Activated CD4-positive, alpha-beta T cell treated with anti-CD3 and anti-CD28 coated beads for 4 hours (primary cell): ENCODE results near the gene TTC23L.
A peak's percentile ranks its signal among the peaks of the same experiment; 100 is the strongest.
"Not testable (repeated sequence)": the region's sequence is repeated elsewhere in the genome, so short reads cannot be mapped to it uniquely, and the experiment has no call there.

Experiments used
- DNase-seq, 2 donors: peaks; one replicate each; pipeline ENCODE4 v3.0.0-alpha.2; 2020

TTC23L gene, protein sequence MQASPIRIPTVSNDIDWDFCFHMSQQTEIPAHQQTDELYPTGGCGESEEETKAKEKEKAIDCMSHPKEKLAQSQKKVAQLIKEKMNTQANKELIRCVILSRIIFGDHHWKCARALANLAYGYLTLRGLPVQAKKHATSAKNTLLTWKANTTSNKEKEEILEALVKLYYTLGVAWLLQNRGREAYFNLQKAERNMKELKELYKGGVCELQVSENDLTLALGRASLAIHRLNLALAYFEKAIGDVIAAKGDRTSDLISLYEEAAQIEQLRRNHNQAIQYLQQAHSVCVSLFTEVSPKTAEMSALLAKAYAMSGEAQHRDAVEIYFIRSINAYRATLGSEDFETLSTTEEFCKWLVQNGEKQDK

DNA sequence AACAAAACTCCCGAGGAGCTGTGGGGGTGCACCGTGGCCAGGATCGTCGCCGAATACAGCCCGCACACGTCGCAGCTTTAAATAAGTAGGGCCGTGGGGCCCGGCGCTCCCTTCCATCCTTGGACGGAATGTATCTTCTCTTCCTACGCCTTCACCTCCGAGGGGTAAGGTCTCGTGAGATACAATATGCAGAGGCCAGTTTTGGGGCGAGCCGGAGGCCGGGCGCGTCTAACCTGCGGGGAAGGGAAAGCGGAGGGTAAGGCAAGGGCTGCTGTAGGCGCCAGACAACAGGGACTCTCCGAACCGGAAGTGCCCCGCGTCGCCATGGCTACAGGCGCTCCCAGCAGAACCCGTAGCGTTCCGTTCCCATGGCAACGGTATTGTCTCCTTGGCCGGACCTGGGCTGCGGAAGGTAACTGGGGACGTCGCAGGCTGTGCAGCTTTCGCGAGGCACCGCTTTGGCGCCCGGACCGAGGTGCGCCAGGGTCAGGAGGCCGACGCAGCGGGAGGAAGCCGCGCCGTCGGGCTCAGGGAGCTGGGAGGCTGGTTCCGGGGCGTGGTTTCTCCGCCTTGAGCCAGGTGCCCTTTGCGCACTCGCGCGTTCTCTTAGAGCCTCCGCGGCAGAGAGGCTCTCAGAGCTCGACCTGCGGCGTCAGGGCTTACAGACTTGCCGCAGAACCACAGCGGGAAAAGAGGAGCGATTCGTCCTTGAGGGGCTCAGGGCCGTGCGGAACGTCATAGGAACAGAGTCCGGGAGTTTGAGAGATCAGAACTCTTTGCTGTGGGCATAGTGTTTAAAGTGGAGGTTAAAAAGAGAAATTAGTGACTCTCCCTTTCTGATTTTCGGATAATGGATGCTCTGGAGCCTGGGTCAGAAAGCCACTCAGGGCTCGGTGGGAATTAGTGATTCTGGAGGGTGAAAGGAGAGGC is at the start of gene TTC23L:
TTC23L (plus strand) TSS at position 380 of the 930 bp plus-strand sequence. CDS start 1,508 bp downstream, outside the sequence.
- DNase-seq, result peak; percentile 87 to 90

DNA sequence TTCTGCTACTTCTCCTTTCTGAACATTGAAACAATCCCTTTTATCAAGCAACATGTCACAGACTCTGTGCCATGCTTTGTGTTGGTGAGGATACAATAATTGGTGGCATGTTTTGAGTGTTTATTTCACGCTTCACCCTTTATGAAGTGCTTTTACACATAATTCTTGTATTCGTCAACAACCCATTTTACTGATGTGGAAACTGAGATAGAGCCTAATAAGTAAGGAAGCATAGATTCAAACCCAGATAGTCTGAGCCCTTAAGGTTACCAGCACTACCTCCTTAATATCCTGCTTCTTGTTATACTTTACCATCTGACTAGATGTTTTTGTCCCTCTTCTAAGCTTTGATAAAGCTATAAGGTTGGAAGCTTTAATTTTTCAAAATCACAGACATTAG is 49.3 kb upstream of the TTC23L start:
- DNase-seq, result no peak

DNA sequence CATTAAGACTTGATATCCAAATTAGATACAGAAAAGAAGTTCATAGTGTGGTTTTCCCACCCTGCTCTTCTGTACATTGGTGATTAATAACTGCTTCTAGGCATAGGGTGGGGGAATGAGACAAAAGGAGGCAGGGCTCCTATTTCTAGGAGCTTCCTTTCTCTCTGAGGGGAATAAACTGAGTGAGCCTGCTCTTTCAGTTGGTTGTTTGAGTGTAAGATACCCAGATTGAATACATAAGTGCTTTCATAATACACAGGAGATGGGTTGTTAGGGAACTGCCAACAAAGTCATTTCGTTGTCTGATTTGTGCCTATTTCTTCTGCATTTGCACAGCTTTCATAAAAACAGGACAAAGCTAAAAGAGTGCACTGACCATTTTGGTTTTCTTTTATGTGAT is 48.9 kb upstream of the TTC23L start:
- DNase-seq, result no peak

DNA sequence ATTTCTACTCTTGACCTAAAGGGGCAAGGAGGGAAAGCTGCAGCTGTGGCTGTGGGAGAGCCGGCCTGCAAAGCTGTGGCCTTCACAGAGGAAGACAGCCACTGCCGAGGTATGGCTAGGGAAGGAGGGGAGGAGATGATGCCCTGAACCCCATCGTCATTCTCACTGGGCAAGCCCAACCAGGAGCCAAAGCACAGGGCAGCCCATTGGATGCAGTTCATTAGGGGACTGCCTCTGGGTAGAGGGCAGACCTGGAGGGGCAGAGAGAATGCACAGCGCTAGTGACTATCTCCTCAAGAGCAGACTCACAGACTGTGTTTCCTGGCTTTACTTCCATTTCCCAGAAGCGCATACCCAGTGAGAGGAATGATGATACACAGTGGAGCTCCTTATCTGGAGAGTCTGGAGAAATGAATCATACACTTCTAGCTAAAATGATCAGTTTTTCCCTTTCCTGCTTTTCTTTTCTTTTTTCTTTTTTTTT is 47.2 kb upstream of the TTC23L start:
- no peak for DNase-seq

DNA sequence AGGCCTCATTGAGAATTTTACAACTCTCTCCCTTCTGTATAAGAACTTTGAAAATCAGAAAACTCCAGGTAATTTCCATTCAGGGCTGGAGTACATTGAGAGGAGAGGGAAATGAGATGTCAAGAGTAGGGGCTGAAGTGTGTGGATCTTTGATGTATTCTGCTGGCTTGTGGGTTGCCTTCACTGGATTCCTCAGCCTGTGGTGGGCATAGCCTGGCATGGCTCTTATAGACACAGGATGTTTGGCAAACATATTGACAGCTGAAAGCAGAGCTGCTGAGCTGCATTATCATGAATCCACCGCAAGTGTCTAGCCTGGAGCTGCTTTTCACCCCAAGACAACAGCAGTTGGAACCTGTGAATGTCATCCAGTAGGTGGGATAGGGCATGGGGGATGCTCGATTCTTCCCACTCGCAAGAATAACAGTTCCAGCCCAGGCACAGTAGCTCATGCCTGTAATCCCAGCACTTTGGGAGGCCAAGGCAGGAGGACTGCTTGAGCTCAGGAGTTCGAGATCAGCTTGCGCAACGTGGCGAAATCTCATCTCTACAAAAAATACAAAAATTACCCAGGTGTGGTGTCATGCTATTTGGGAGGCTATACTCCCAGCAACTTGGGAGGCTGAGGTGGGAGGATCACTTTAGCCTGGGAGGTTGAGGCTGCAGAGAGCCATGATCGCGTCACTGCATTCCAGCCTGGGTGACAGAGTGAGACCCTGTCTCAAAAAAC is 36.0 kb upstream of the TTC23L start:
- no peak for DNase-seq

DNA sequence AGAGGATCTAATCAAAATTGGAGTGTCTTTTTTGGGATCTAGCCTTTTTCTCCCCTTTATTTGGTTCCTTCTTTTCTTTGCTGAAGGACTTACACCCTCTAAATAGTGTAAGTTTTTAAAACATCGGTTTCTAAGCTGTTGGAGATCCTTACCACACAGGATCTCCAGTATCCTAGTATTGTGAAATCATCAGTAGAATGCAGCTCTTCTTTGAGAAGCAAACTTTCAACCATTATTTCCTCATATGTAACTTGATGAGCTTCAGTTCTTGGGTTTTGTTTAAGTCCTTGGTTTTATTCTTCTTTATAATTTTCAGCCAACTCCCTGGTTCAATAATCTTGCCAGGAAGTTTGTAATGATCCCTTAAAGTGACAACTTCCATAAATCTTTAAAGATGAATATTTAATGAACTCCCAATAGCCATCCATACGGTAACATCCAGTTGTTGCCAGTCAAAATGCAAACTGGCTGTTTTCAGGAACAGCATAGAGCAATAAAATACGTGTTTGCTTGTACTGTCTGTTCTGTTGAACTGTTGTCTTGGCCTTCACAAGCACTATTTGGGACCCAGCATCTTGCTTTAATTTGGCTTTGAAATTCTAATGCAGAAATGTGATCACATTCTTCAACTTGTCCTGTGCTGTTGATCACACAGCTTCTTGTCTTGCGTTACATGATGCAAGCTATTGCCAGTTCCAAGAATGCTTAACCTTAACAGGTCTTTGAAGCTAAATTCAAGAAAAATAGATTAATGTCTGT is 34.8 kb upstream of the TTC23L start:
- DNase-seq, result no peak

DNA sequence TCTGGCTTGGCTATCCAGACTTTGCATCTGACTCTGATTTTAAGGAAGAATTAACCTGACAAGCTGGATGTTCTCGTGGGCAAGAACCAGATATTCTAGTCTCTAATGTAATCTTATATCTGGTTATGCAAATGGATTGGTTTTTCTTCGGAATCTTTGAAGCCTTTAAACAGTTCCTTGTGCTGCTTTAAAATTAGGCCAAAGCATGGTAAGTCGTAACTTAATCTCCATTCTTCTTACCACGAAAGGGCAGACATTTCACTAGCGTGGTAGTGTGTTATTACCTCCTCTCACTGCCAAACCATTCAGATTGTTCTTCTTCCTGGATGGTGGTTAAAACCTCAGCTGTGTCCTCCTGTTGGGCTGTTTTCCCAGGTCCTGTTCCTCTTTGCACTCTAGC is 34.1 kb upstream of the TTC23L start:
- DNase-seq, result no peak

DNA sequence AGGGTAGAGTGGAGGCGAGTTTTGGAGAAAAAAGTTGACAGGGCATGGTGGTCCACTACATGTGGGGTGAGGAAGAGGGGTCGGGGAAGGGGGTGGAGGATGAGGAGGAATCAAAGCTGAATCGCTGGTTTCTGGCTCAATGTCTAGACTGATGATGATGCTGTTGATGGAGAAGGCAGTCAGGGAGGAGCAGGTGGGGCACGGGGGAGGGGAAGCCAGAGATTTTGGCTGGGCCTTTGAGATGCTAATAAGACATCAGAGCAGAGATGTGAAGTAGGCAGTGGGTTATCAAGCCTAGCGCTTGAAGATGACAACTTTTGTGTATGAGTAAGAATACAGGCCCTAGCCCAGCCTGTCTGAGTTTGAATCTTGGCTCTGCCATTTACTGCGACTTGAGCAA is 32.4 kb upstream of the TTC23L start:
- DNase-seq, result no peak

DNA sequence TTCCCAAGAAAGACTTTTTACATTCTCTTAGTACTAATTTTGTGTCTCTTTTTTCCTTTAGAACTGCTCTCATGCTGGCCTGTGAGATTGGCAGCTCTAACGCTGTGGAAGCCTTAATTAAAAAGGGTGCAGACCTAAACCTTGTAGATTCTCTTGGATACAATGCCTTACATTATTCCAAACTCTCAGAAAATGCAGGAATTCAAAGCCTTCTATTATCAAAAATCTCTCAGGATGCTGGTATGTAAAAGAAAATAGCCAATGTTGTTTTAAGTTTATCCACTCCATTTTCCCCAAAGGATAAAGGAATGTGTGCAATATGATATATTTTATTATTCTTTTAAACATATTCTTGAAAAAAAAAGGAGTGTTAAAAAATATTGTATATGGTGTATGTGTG is 27.3 kb upstream of the TTC23L start:
- no peak for DNase-seq

DNA sequence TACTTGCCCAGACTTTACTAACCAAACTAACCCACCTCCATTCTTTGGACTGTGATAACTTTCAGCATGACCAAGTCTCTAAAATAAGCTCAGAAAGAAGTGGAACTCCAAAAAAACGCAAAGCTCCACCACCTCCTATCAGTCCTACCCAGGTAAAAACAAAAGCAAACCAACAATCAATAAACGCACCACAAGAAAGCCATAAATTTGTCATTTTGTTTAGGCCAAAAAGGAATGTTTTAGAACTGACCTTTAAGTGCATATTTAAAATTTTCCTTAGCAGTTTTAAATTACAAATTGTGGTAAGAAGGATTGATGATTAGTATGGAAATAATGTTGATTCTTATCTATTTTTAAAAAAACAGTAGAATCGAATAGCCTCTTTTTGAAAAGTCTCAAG is 25.5 kb upstream of the TTC23L start:
- DNase-seq, result no peak

DNA sequence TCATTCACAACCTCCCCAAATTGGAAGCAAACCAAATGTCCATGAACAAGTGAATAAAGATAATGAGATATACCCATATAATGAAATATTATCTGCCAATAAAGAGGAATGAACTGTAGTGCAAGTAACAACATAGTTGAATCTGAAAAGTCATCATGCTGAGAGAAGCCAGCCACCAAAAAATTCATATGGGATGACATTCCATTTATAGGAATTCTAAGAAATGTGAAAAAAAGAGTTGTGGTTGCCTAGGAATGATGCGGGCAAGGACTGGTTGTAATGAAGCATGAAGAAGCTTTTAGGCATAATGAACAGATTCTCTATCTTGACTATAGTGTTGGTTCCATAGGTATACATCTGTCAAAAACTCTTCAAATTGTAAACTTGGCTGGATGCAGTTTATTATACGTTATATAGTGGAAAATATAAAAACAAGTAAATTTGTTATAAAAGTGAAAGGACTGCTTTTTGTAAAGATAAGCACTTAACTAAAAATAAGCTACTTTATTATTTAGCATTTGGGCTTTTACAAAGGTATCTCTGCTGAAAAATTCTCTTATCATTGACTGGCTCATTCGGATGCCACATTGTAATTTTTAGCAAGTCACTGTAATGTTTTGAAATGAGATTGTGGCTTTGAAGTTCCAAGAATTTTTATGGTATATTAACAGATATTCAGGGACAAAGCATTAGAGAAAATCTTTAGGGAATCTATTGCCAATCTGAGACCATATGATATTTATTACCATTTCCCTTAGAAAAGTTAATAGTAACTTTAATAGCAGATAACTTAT is 21.2 kb upstream of the TTC23L start:
- DNase-seq, result no peak

DNA sequence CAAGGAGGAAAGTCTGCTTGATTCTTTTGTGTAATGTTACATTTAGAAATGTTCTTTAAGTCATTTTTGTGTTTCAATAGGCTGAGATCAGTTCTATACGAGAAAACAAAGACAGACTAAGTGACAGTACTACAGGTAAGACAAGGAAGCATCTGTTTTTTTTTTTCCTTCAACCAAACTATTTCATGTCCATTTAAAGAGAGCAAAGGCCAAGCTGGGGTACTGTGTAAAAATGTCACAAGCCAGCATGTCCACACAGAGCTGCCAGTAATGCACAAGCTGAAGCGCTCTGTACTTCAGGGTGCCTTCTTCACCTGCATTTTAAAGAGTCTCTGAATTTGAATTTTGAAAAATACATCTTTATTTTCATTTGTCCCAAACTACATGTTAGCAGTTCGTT is 20.2 kb upstream of the TTC23L start:
- no peak for DNase-seq

DNA sequence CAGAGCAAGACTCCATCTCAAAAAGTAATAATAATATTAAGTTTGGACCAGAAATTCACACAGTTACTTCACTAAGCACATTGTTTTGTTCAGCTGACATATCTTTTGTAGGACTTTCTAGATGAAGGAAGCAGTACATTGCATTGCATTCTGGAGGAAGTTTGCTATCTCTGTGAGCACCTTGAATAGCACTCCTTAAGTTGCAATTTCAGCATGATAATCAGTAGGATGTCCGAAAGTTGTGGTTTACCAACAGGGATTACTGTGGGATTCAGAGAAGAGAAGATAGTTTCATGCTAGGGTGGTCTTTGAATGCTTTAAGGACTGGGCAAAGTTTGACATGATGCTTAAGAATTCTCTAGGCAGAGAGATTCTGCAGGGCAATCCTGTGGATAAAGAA is 18.4 kb upstream of the TTC23L start:
- DNase-seq, result no peak

DNA sequence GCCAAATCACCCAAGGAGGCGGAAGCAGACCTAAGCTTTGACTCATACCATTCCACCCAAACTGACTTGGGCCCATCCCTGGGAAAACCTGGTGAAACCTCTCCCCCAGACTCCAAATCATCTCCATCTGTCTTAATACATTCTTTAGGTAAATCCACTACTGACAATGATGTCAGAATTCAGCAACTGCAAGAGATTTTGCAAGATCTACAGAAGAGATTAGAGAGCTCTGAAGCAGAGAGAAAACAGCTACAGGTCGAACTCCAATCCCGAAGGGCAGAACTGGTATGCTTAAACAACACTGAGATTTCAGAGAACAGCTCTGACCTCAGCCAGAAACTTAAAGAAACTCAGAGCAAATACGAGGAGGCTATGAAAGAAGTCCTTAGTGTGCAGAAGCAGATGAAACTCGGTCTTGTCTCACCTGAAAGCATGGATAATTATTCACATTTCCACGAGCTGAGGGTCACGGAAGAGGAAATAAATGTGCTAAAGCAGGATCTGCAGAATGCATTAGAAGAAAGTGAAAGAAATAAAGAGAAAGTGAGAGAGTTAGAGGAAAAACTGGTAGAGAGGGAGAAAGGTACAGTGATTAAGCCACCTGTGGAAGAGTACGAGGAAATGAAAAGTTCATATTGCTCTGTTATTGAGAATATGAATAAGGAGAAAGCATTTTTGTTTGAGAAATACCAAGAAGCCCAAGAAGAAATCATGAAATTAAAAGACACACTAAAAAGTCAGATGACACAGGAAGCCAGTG is 15.8 kb upstream of the TTC23L start:
- no peak for DNase-seq

DNA sequence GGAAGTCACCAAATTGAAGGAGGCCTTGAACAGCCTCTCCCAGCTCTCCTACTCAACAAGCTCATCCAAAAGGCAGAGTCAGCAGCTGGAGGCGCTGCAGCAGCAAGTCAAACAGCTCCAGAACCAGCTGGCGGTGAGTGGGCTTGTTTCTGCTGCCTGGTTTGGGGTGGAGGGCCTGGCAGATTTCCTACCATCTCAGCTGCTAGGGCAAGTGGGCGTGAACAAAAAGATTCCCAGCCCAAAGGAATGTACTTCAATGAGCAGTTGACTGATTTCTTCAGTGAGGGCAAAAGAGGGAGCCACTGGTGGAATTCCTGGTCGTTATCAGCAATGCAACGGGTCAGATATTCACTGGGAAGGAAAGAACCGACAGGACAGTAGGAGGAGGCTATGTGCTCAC is 12.6 kb upstream of the TTC23L start:
- no peak for DNase-seq

DNA sequence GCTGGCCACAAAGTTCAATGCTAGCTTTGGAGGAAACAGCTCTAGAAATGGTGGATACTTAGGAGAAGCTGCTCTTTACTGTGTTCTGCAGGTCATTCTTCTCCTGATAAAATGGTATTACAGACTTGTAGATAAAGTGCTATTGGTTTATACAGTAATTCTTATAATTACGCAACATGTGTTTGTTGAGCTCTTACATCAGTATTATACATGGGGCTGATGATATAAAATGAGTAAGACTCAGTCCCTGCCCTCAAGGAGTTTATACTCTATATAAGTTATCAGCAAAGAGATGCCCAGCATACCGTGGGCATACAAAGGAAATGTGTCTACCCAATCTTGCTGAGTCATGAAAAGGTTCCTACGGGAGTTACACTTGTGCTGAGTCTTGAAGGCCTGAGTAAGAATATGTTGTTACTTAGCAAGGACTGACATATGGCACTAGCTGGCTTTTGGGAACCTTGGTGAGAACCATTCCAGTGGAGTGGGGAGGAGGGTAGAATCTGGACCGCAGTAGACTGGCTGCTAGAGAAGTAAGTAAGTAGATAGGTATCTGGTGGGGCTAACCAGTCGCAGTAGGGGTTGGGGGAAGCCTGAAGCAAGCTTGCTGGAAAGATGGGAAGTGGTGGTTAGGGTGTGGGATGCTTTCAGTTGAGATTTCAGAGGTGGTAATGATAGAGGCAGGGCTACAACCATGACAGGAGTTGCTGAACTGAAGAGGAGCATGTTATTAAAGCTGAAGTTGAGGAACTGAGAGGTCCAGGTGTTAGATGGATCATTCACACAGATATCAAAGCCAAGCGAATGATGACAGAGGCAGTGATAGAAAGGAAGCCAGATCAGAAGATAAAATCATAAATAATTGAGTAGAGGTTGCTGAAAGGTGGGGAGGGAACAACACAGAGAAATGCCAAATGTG is 11.1 kb upstream of the TTC23L start:
- DNase-seq, result no peak

DNA sequence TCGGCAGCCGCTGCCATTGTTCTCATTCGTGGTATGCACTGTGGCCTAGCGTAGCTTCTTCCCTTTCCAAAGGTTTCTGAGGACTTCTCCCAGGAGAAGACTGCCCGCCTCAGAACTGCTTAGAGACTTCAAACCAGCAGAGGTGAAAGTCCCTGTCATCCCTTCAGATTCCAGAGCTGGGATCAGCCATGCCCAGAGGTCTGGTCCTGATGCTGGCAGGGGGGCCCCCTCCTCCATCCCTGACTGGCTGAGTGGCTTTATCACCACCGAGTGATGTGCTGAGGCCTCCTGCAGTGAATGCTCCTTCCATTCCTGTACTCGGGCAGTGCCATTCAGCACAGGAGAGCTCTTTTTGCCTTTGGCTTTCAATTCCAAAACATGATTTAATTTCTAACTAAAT is 8.1 kb upstream of the TTC23L start:
- not testable (repeated sequence) for DNase-seq

DNA sequence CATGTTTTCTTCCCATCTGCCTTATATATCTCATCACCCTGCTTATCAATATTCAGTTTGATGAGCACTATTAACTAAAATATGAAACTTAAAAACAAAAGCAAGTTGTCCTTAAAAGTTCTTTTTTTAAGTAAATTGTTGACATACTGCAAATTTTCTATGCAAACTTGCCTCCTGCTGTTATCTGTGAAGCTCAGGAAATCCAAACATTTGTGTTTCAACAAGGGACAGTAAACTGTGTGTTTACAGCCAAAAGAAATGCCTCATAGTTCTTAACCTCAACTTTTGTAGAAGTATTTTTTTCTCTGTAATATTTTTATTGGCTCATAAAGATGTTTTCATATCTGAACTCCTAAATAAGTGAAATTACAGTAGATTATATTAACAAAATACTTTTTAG is 7.7 kb upstream of the TTC23L start:
- no peak for DNase-seq

DNA sequence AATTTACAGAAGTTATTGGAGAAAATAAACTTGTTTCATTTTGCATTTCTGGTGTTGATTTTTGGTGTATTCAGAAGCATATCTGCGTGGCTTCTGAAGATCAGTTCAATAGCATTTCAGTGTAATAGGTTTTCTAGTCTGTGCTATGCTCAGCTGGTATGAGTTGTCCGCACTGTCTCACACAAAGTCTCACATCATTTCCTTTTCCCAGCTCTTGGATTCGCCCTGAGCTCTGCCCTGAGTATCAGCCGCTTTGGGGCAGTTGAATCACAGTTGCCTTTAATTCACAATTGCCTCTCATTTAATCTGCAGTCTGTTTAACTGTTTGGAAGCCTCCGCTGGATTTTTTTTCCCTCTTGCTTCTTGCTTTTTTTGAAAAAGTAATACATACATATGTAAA is 6.4 kb upstream of the TTC23L start:
- DNase-seq, result no peak

DNA sequence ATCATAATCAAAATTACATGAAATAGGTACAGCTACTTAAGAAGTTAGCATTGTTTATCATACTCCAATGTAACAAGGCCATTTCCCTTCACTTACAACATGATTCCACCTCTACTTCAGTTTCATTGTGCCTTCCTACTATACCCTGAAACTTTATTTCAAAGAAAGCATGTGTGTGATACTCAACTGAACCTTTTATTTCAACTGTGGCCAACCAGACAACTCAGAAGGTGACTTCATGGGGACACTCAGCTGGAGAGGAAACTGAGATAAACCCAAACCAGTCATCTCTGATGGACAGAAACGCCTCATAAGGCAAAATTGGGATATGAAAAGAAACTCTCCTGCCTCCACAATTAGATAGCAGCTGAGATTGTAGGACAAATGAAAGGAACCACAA is 5.9 kb upstream of the TTC23L start:
- no peak for DNase-seq
